Measurements from ENCODE around the gene CHL1.

- TF ChIP-seq CTCF (IDR thresholded peaks at IDR 0.05) (no peak), POLR2A (IDR thresholded peaks at IDR 0.05) (no peak)
These were observed 32.7 kb downstream of the CHL1 start for GRCh38 chr3:229183-229661.

Measured in stomach (tissue), 4 donors.